ENCODE data around the gene ABCD1.

- TF ChIP-seq, protein P1, sequence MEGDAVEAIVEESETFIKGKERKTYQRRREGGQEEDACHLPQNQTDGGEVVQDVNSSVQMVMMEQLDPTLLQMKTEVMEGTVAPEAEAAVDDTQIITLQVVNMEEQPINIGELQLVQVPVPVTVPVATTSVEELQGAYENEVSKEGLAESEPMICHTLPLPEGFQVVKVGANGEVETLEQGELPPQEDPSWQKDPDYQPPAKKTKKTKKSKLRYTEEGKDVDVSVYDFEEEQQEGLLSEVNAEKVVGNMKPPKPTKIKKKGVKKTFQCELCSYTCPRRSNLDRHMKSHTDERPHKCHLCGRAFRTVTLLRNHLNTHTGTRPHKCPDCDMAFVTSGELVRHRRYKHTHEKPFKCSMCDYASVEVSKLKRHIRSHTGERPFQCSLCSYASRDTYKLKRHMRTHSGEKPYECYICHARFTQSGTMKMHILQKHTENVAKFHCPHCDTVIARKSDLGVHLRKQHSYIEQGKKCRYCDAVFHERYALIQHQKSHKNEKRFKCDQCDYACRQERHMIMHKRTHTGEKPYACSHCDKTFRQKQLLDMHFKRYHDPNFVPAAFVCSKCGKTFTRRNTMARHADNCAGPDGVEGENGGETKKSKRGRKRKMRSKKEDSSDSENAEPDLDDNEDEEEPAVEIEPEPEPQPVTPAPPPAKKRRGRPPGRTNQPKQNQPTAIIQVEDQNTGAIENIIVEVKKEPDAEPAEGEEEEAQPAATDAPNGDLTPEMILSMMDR (IDR thresholded peaks at IDR 0.05 in 4 of 5, conservative IDR thresholded peaks at IDR 0.05 in 1 of 5), result no peak
- no peak for TF ChIP-seq POLR2A (IDR thresholded peaks at IDR 0.05)
These were observed 62.0 kb downstream of the ABCD1 start for GRCh38 chrX:153786669-153787068.
